Measurements from ENCODE around the gene RAPGEF1.

- TF ChIP-seq EZH2 (IDR thresholded peaks at IDR 0.05; ENCODE audit: insufficient read depth, poor library complexity, severe bottlenecking) (no peak), EZH2phosphoT487 (IDR thresholded peaks at IDR 0.05; ENCODE audit: insufficient read depth, low read depth) (no peak)
Observed at GRCh38 chr9:131607591-131607990, 132.3 kb downstream of the RAPGEF1 start.
